NT2/D1 (cell line): ENCODE data around the gene DAB2IP.

ENCODE experiments used
- SUZ12 ChIP-seq: IDR thresholded peaks from 2 replicates; pipeline ENCODE4 v1.6.1; 2011; ENCODE audit not compliant: insufficient read length, insufficient read depth; ENCODE audit errors: extremely low read depth
- YY1 ChIP-seq: IDR thresholded peaks from 2 replicates; pipeline ENCODE4 v1.6.1; 2011; ENCODE audit not compliant: insufficient read length, insufficient read depth
- ZNF274 ChIP-seq: IDR thresholded peaks from 2 replicates; pipeline ENCODE4 v1.6.1; 2011; ENCODE audit warnings: mild to moderate bottlenecking, low read depth, low read length

DNA sequence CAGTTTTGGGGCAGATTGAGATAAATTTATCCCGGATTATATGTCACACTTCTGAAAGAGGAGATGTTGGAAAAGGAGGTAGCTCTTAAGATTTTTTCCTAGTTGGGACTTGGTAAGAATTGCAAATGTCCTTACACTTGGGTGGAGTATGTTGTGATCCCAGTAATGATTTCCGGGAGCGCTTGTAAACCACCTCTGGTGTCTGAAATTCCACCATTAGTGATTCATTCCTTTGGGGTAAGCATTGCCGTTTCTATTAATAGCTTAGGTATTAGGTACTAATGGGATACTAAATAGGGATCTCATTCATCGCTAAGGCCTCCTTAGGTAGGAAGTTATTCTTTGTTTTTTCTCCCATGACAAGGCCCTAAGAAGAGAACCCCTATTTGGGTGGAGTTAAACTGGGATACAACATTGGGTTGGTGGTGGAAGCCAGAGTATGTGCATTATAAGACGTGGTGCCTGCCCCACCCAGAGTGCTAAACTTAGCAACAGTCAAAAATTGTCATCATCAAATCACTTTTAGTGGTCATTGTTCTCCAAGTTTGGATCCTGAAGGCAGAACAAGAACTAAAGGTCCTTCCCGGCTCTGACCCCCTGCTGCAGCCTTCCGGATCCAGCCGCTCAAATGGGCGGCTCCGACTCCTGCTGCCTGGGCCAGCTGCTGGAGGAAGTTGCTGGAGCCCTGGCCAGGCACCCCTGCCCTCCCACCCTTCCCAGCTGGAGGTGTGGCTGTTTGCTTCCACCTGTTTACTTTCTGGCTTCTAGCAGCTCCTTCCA is 31.7 kb upstream of the DAB2IP start:
- TF ChIP-seq YY1 = no peak
- TF ChIP-seq ZNF274 = no peak
- TF ChIP-seq SUZ12 = no peak
